ENCODE data around the gene VAPA.
A peak's percentile ranks its signal among the peaks of the same experiment; 100 is the strongest.

VAPA gene

DNA sequence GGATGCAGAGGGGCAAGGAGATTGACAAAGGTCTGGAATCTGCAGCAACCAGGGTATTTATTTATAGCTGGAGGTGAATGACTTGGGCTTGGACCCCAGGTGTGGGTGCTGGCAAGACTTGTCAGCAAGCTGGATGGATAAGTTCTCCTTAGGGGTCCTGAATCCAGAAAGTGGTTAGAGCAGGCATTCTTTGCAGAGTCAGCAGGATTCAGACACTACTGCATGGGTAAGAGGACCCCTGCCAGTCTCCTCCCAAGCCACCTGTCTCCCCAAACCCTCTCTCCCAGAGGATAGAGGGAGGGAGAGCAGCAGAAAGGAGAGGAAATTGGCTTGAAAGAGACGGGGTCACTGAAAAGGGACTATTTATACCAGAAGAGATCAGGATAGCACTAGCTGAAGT lies 89.5 kb downstream of the VAPA start:
- no peak for DNase-seq (ENCODE audit: insufficient read length, low spot score)
- no peak for TF ChIP-seq CTCF (IDR thresholded peaks at IDR 0.05; ENCODE audit: insufficient read depth, missing control alignments)
- no peak for FAIRE-seq

- DNase-seq (ENCODE audit: insufficient read length, low spot score) (no peak), FAIRE-seq (no peak)
- no peak for TF ChIP-seq CTCF (IDR thresholded peaks at IDR 0.05; ENCODE audit: insufficient read depth, missing control alignments)
Measured at GRCh38 chr18:10003866-10004265, 90.0 kb downstream of the VAPA start.

DNA sequence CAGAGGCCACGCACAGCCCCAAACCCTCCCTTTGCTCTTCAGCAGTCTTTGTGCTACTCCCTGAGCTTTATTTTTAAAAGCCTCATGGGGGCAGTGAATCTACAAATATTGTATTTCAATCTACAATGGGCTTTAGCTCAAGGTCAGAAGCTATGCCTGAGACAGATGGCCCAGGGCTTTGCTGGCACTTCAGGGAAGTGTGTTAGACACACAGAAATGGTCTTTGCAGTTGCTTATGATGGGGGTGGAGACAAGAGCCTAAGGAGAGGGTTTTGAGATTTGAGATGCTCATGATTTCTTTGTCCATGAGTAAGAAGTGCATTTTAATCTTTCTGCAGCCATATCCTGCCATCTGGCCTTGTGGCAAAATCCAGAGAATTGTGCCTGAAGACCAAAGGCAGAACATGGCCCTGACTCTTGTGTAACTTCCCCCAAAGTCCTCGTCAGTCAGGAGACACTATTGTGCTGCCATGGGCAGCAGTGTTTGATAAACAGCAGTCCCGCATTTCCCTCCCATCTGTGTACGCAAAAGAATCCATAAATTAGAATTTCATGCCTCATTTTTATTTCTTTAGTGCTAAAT lies 92.6 kb downstream of the VAPA start:
- DNase-seq (ENCODE audit: insufficient read length, low spot score), result peak; percentile 53
- peak; percentile 29 for TF ChIP-seq CTCF (IDR thresholded peaks at IDR 0.05; ENCODE audit: insufficient read depth, missing control alignments)
- peak; percentile 79 for FAIRE-seq

DNA sequence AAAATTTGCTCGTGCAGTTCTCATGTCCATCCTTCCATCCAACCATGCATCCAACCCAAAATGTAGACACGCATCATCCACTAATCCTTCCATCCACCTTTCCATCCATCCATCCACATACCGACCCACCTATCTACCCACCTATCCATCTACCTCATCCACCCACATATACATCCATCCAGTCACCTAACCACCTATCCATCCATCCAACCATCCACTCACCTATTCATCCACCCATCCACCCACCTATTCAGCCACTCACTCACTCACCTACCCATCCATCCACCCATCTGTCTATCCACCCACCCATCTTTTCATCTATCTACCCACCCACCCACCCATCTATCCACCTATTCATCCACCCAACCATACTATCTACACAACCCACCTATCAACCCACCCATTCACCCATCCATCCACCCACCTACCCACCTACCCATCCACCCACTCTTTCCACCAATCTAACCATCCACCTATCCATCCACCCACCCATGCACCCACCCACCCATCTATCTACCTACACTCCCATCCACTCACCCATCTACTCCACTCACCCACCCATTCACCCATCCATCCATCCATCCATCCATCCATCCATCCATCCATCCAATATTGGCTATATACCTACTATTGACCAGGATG lies 94.3 kb downstream of the VAPA start:
- FAIRE-seq, result no peak
- no peak for DNase-seq (ENCODE audit: insufficient read length, low spot score)

More for the DNA sequence above, 94.3 kb downstream of the VAPA start:
- no peak for TF ChIP-seq CTCF (IDR thresholded peaks at IDR 0.05; ENCODE audit: insufficient read depth, missing control alignments)
